Endothelial cell of hepatic sinusoid (primary cell): Measurements from ENCODE around the gene CHRNG.
"Not testable (repeated sequence)": the region's sequence is repeated elsewhere in the genome, so short reads cannot be mapped to it uniquely, and the experiment has no call there.

Experiments used
- in situ Hi-C: cut with HindIII; loops from 2 replicates; pipeline ENCODE4 v1.10.0; 2017; ENCODE audit warnings: low sequenced_read_pairs

The CHRNG gene

DNA sequence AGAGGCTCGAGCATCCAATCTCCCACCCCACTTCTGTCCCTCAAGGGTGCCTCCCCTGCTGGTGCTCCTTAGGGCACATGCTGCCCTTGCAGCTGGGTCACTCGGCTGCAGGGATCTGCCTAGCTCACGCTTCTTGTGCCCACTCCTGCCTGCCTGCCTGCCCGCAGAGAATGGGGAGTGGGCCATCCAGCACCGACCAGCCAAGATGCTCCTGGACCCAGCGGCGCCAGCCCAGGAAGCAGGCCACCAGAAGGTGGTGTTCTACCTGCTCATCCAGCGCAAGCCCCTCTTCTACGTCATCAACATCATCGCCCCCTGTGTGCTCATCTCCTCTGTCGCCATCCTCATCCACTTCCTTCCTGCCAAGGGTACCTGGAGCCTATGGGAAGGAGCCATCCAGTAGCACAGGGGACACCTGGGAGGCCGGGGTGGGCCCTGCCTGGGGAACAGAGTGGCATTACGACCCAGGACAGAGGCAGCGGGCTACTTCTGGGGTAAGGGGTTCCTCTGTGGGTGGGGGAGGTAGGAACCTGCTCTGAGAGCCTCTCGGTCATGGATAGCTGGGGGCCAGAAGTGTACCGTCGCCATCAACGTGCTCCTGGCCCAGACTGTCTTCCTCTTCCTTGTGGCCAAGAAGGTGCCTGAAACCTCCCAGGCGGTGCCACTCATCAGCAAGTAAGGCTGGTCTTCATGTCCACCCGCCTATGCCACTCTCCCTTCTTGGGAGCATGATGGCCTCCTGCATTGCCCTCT is 3.4 kb downstream of the CHRNG start:
- in situ Hi-C loops = loop anchor here (5.0 kb wide), 1 partner anchor 39 kb away; no protein-coding TSS in a partner anchor

DNA sequence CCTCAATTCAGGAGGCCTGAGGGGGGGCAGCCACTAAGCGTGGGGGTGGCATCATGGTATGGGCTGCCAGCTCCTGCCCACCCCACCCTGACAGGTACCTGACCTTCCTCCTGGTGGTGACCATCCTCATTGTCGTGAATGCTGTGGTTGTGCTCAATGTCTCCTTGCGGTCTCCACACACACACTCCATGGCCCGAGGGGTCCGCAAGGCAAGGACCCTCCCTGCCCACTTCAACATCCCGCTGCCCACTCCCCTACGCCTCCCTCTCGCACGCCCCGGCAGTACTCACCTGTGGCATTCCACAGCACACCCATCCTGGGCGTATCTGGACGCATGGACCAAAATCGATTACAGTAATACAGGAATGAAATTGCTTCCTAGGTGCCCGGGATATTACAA is 4.0 kb downstream of the CHRNG start:
- in situ Hi-C loops = loop anchor here (5.0 kb wide), 1 partner anchor 39 kb away; no protein-coding TSS in a partner anchor

DNA sequence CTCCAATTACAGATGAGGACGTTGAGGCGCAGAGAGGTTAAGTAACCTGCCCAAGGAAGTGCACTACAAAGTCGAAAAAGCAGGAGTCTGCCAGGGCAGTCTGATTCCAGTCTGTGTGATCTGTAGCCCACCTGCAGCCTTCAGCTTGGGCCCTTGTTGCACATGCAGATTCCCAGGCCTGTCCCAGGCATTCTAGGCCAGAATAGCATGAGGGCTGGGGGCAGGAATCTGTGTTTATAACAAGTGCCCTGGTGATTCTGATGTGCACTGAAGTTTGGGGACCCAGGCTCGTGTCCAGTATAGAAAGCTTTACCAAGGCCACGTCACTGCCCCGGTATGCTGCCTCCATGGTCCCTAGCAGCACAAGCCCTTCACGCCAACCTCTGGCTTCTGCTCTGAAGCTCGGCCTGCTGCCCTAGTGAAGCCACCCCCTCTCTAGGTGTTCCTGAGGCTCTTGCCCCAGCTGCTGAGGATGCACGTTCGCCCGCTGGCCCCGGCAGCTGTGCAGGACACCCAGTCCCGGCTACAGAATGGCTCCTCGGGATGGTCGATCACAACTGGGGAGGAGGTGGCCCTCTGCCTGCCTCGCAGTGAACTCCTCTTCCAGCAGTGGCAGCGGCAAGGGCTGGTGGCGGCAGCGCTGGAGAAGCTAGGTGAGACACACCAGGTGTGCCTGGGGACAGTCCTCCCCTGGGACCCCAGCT is 4.6 kb downstream of the CHRNG start:
- in situ Hi-C loops = loop anchor here (5.0 kb wide), 1 partner anchor 38 kb away; no protein-coding TSS in a partner anchor

DNA sequence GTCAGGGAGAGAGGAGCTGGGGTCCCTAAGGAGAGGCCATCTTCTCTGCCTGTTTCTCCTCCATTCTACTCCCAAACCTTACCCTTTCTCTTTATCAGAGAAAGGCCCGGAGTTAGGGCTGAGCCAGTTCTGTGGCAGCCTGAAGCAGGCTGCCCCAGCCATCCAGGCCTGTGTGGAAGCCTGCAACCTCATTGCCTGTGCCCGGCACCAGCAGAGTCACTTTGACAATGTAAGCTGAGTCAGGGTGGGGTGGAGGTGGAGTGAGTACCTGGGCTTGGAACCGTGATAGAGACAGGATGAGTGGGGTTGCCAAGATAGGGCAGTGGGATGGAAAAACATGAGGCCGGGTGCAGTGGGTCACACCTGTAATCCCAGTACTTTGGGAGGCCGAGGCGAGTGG is 5.2 kb downstream of the CHRNG start:
- in situ Hi-C loops = loop anchor here (5.0 kb wide), 1 partner anchor 38 kb away; no protein-coding TSS in a partner anchor

DNA sequence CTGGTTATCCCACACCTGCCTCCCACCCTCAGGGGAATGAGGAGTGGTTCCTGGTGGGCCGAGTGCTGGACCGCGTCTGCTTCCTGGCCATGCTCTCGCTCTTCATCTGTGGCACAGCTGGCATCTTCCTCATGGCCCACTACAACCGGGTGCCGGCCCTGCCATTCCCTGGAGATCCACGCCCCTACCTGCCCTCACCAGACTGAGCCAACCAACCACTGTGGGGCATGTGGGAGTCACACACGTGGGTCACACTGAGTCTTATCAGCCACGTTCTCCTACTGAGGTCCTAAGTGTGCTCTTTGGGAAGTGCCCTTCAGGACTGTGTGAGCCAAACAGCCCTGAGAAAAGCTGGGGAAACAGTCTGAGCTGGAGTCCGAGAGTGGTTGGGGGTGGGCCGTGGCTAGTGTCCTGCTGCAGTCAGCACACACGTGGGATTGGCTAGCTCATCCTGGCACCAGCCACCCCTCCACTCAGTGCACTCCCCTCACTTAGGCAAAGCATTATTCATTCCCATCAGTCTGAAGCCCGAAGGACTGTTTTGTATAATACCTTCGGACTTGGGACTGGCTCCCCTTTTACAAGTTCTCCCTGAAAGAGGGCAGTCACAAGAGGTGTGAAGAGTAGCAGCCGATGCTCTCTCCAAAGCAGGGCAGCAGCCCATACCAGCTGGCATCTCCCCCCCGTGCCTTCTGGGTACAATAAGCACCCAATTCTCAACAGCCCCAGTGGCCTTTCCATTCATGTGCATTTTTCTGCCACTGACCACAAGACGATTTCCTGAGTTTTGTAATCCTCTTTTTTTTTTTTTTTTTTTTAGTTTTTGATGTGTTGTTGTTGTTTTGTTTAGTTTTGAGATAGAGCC is 6.3 kb downstream of the CHRNG start:
- in situ Hi-C loops = no loop called here

DNA sequence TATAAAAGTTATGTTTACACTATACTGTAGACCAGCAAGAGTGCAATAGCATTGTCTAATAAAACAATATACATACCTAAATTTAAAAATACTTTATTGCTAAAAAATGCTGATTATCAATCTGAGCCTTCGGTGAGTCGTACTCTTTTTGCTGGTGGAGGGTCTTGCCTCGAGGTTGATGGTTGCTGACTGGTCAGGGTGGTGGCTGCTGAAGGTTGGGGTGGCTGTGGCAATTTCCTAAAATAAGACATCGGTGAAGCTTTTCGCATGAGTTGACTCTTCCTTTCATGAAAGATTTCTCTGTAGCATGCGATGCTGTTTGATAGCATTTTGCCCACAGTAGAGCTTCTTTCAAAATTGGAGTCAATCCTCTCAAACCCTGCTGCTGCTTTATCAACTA is 8.5 kb downstream of the CHRNG start:
- in situ Hi-C loops = no loop called here

DNA sequence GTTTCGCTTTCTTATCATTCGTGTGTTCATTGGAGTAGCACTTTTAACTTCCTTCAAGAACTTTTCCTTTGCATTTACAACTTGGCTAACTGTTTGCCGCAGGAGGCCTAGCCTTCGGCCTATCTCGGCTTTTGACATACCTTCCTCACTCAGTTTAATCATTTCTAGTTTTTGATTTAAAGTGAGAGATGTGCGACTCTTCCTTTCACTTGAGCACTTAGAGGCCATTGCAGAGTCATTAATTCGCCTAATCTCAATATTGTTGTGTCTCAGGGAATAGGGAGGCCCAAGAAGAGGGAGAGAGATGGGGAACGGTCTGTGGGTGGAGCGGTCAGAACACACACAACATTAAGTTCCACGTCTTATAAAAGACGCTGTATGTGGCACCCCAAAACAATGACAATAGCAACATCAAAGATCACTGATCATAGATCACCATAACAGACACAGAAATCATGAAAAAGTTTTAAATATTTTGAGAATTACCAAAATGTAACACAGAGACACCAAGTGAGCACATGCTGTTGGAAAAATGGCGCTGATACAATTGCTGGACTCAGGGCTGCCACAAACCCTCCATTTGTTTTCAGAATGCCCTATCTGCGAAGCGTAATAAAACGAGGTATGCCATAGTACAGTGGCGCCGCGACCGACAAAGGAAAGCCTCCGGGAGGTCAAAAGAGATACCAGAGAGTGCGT is 10.3 kb downstream of the CHRNG start:
- in situ Hi-C loops = no loop called here

DNA sequence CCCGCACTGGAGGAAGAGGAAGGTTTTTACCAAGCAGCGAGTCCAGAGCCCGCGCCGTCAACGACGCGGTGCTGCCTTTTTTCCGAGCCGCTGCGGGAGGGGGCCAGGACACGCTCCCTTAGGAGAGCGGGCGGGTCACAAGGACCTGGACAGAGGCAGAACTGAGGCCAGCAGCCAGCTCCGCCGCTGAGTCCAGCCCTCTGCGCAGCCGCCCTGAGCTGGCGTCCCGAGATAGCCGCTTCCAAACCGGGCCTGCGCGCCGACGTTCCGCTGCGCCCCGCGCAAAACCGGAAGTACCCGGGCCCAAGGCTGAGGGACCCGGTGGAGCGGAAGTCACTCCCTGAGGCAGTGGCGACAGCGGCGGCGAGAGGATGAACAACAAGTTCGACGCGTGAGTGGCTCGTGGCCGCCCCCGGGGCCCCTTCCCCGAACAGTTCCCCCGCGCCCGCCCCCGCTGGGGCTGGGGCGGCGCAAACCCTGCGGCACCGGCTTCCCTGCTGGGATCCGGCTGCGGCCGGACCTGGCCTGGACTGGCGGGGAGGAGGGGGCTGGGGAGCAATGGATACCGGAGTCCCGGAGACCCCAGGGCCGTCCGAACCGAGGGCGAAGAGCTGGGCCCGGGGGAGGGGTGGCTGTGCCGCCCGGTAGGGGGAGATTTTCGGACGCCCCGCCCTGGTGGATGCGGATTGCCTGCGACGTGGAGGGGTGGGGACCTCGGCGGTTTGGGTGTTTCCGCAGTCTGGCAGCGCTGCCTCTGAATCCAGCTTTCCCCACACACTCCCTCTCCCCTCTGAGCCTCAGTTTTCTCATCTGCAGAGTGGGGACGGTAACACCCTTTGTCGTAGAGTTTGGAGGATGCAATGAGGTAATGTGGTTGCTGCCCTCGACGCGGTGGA is 11.1 kb downstream of the CHRNG start, which contains the start of the genes EIF4E2 and TIGD1:
TSS of gene EIF4E2 (plus strand) at position 336 of the 896 bp plus-strand sequence. CDS start at position 372, 36 bp downstream.
TSS of gene TIGD1 (minus strand) at position 204 of the 896 bp plus-strand sequence. CDS start 675 bp downstream, outside the sequence.
- in situ Hi-C loops = no loop called here

DNA sequence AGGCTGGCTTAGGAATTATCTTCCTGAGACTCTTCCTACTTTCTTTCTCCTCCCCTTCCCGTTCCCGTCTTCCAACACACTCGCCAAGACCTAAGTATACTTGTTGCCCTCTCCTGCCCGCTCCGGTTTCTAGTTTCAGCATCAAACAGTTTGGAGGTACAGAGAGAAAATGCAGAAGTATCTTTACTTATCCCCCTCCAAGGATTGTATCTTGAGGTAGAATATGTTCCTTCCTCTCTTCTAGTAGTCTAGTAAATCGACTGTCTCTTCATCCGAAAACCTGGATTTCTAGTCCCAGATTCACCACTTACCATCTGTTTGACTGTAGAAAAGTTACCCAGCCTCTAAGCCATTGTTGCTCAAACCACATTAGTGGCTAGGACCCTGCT is 11.8 kb downstream of the CHRNG start:
- in situ Hi-C loops = no loop called here

DNA sequence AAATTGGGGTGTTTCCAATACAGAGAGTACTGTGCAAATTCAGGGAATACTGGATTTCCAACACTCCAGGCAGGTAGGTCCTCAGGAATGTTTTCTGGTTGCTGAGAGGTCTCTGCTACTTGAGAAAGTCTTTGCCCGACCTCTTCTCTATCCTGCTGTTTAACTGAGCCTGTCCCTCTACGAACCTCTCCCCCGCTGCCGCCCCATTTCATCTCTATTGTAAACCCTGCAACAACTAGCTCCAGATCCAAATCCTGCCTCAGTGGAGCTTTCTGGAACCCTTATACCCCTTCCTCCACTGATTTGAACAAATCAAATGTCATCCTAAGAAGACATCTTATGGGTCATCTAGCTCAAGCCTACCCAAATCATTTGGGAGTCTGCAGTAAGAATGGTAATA is 12.3 kb downstream of the CHRNG start:
- in situ Hi-C loops = no loop called here

DNA sequence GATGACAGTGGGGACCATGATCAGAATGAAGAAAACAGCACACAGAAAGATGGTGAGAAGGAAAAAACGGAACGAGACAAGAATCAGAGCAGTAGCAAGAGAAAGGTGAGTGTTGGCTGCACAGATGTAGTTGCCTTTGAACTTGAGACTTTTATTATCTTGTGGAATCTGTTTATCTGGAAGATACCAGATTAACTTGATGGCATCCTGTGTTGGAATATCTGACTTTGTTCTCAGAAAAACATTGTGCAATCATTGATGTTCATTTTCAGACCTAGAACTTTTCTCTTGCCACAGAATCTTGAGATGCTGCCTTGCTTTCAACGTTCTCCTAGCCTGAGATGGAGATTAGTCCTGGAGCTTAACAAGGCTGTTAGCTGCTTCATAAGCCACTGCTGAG is 16.9 kb downstream of the CHRNG start:
- in situ Hi-C loops = no loop called here

DNA sequence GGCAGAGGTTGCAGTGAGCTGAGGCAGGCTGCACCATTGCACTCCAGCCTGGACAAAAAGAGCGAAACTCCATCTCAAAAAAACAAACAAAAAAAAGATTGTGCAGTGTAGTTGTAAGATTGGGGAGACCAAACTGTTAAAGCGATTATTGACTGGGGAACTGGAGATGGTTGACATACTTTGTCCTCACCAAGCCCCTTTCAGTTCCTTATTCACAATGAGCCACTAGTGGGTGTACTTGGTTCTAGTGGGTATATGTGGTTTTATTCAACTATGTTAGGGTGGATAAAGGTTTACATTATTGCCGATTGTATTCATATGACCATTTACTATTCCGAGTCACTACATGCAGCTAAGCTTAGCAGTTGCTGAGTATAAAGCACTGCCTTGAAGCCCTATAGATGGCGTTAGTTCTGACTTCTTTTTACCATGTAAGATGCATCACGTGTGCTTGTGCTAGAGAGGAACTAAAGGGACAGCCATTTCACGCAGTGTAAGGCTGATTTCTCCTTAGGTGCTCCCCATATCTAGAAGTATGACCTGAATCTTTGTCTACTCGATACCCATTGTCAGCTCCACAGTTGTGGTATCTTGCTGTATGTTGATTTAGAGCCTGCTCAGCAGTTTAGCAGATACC is 23.1 kb downstream of the CHRNG start:
- in situ Hi-C loops = no loop called here

DNA sequence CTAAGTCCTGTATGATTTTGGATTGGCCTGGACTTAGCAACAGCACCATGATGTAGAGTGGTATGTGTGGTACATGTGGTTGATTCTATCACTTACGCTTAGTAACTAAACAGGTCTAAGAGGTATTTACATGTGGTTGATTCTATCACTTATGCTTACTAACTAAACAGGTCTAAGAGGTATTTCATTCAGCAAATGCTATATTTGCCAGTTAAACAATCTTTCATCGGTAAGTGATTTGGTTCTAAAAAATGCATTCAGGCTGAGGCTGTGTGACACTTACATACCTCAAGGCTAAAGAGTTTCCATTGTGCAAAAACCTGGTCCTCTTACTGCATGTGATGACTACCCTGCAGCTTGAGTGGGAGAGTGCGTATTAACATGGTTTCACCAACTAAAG is 24.1 kb downstream of the CHRNG start:
- in situ Hi-C loops = no loop called here

DNA sequence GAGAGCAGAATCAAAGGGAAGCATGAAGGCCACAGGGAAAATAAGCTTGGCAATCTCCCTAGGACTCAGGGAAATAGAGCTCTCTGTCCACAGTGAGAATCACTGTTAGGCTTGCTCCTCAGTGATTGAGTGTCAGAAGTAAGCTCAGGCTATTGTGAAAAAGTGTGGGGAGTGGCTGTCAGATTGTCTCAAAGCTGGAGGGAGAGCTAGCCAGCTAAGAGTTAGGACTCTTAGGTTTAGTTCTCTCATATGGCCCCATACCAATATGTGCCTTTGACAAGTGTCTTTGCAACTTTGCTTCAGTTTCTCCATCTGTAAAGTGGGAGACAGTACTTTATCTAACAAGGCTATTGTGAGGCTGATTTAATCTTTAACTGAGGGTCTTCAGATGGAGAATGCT is 28.2 kb downstream of the CHRNG start:
- in situ Hi-C loops = no loop called here

DNA sequence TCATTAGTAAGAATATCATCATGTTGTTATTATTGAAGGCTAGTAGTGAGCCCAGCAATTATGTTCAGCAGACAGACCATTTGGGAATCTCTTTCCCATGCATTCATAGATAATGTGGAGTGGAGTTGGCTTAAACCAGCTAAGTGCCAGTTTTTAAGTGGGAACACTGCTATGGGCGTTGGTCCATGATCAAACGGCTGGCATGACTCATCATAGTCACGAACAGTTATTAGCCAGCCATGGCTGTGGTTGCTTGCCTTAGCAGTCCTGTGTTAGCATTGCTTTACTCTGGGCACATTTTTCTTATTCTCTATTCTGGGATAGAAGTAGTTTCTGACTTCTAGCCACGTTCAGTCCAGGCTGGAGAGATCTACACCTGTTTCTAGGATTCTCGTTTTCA is 28.7 kb downstream of the CHRNG start:
- in situ Hi-C loops = no loop called here

DNA sequence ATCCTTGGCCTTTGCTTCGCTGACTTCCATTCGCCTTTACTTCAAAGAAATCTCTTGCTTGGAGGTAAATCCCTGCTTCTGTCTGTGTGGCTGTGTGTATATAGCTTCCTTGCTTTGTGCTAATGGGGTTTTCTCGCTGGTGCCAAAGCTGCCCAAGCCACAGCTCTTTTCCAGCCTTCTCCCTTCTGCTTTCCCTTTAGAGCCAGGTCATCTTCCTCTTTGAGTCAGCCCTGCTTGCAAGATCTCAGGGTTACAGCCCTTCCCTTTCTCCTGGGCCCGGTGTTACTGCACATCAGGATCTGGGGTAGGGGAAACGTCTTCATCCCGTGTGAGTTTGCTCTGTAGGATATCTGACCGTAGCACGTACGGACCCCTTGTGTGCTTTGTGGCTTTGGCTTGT is 30.0 kb downstream of the CHRNG start:
- in situ Hi-C loops = no loop called here

DNA sequence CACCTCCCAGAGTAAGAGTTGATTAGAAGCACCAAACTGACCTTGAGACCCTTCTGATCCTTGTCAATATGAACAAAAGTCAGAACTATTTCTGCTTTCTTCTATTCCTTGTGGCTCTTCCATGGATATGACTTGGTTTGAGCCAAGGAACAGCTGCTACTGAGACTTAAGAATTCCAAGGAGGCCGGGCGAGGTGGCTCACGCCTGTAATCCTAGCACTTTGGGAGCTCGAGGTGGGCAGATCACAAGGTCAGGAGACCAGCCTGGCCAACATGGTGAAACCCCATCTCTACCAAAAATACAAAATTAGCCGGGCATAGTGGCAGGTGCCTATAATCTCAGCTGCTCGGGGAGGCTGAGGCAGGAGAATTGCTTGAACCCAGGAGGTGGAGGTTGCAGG is 31.0 kb downstream of the CHRNG start:
- in situ Hi-C loops = not testable (repeated sequence)

DNA sequence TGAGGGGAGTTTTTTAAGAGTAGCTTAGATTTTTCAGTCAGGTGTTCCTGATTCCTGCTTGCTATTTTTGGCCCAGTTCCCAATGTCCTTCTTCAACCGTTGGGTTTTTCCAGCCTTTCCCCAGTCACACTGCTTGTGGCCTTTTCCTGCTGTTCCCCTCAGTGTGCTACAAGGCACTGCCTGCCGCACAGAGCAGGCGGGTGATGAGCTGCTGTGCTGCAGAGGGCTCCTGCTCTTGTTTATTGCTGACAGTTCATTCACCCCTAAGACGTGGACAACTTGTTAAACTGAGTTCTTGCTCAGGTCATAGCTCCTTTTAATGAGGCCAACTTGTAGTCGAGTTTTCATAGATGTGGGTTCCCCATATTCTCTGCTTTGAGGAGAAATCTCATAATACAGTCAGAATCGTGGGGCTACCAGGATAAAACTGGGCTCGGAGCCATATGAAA is 31.6 kb downstream of the CHRNG start:
- in situ Hi-C loops = no loop called here

DNA sequence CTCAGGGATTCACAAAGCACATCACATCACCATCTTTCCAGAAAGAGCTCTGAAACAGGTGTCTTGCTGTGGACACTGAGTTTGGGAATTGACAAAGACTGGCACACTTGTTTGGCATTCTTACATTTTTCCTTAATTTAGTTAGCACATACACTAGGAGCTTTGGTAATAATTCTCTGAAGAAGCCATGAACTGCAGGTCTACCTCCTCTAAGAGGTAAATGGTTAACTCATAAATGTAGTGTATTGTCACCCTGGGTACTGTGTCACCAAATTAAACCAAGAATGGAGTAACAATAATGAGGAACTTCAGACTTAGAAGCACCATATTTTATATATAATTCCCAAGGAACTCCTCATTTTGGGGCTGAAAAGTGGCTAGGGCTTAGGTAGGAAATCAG is 33.5 kb downstream of the CHRNG start:
- in situ Hi-C loops = no loop called here
